Left lung (tissue), 10 donors: Measurements from ENCODE around the gene TNP2. TPM values are rescaled to one million over a fixed set of nuclear protein-coding genes. Genes with fewer than 3 reads are reported as not detected.
A peak's percentile ranks its signal among the peaks of the same experiment; 100 is the strongest.

ENCODE experiments used
- ATAC-seq: fragments of 200-7000 bp; cut with Tn5 transposase; one replicate; pipeline ENCODE4 v1.9.1; 2020; ENCODE audit warnings: moderate library complexity
- DNase-seq, 4 donors: peaks; one replicate each; pipeline ENCODE4 v3.0.0-alpha.2; 2013 to 2020
- H3K27ac ChIP-seq, 2 donors: fragments of 200-600 bp; sonication (generic) in 1 of 2; one replicate each; pipeline versions ENCODE4 v1.5.0 to v1.8.0; 2020 to 2021
- H3K27me3 ChIP-seq, 2 donors: fragments of 200-600 bp; sonication (generic) in 1 of 2; one replicate each; pipeline versions ENCODE4 v1.5.0 to v1.8.0; 2020 to 2021
- H3K36me3 ChIP-seq, 2 donors: fragments of 200-600 bp; sonication (generic) in 1 of 2; one replicate each; pipeline versions ENCODE4 v1.5.0 to v1.8.0; 2020 to 2021
- H3K4me1 ChIP-seq, 2 donors: fragments of 200-600 bp; one replicate each; pipeline ENCODE4 v1.8.0; 2021
- H3K4me3 ChIP-seq, 2 donors: fragments of 200-600 bp; sonication (generic) in 1 of 2; one replicate each; pipeline versions ENCODE4 v1.5.0 to v1.8.0; 2020 to 2021; ENCODE audit warnings: mild to moderate bottlenecking in 1 of 2
- H3K9me3 ChIP-seq, 2 donors: fragments of 200-600 bp; sonication (generic) in 1 of 2; one replicate each; pipeline versions ENCODE4 v1.5.0 to v1.8.0; 2020 to 2021
- intact Hi-C, 2 donors: fragments of 100-400 bp; cut with DNase I; formaldehyde crosslinking; loops; one replicate each; pipeline versions ENCODE4 v1.11.2 to v1.14.2; 2022
- polyA plus RNA-seq, 6 donors: library from polyadenylated mRNA; unstranded; fragments of 120-200 nt; gene quantifications; one replicate each; pipeline ENCODE4 v1.2.1, GENCODE V29; 2013; ENCODE audit not compliant: insufficient read length in 6 of 6
- total RNA-seq, 2 donors: library from RNA; stranded (reverse); fragmentation: NEBNext Ultra II Directional; extraction: Animal tissue kit (Norgen Biotek cat#: 25700); gene quantifications; one replicate each; pipeline ENCODE4 v1.2.1, GENCODE V29; 2021
- TF ChIP-seq, protein P1 (sequence below), 2 donors: fragments of 200-600 bp; sonication (generic) in 1 of 2; IDR thresholded peaks; one replicate each; pipeline versions ENCODE4 v1.5.0 to v1.8.0; 2021; ENCODE audit warnings: antibody characterized with exemption in 2 of 2
- donor health status: DM: no; HTN: yes; CAD: no.
- donor health status: DM: no; HTN: no; CAD: no.

The TNP2 gene
- total and polyA plus RNA-seq, 8 donors: not detected

DNA sequence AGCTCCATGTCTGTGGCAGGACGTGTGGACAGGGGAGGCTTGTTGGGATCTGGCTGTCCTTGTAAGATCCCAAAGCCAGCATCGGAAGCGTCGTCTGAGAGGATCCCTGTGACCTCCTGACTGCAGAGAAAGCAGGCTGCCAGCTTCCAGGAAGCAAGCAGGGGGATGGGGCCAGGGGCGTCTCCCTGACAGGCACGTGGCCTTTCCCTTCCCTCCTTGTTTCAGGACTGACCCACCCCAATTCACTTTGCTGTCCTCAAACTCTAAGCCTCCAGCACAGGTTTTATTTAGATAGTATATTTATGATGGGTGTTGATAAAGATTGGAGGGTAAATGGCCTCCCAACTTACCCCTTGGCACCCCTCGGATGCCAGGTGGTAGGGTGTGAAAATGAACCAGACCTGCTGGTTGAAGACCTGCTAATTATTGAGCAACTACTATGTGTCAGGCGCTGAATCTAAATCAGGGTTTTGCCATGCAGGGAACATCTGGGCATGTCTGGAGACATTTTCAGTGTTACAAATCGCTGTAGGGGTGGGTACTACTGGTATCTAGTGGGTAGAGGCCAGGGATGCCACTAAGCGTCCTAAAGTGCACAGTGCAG, 37.7 kb downstream of the TNP2 start:
- Histone ChIP-seq H3K4me1 (peaks cover 0 to 50% of the 10 kb centered on the region in 2 donors), H3K36me3 (no peaks in the 10 kb centered on the region), H3K27ac (peak overlapping the region in 1 of 2 donors; percentile 6), H3K27me3 (no peaks in the 10 kb centered on the region), H3K9me3 (no peaks in the 10 kb centered on the region), H3K4me3 (no peak overlapping the region)
- intact Hi-C loops: no loop called here
- DNase-seq (no peak), ATAC-seq (no peak)
- TF ChIP-seq, protein P1, sequence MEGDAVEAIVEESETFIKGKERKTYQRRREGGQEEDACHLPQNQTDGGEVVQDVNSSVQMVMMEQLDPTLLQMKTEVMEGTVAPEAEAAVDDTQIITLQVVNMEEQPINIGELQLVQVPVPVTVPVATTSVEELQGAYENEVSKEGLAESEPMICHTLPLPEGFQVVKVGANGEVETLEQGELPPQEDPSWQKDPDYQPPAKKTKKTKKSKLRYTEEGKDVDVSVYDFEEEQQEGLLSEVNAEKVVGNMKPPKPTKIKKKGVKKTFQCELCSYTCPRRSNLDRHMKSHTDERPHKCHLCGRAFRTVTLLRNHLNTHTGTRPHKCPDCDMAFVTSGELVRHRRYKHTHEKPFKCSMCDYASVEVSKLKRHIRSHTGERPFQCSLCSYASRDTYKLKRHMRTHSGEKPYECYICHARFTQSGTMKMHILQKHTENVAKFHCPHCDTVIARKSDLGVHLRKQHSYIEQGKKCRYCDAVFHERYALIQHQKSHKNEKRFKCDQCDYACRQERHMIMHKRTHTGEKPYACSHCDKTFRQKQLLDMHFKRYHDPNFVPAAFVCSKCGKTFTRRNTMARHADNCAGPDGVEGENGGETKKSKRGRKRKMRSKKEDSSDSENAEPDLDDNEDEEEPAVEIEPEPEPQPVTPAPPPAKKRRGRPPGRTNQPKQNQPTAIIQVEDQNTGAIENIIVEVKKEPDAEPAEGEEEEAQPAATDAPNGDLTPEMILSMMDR (IDR thresholded peaks at IDR 0.05): no peak

DNA sequence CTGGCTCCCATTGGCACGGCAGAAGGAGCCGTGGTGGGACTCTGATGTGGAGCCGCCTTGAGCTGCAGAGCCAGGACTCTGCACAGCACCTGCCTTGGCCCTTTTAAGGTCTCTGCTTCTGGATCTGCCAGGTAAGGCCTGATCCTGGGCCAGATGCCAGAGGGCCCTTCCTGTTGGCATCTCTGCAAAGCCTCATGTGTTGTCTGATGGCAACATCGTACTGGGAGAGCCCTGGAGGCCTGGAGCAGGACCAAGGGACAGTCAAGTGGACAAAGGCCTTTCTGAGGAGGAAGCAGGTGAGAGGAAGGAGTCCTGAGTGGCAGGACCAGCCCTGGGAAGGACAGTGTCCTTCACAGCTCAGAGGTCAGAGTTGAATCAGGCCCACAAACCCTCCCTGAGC, 39.2 kb downstream of the TNP2 start:
- Histone ChIP-seq H3K9me3 (no peaks in the 10 kb centered on the region), H3K4me3 (no peak overlapping the region), H3K27ac (no peak overlapping the region), H3K36me3 (no peaks in the 10 kb centered on the region), H3K27me3 (no peaks in the 10 kb centered on the region), H3K4me1 (peaks cover 0 to 48% of the 10 kb centered on the region in 2 donors)
- ATAC-seq: no peak
- no peak for DNase-seq
- intact Hi-C loops: no loop called here
- TF ChIP-seq, protein P1 (IDR thresholded peaks at IDR 0.05): no peak

DNA sequence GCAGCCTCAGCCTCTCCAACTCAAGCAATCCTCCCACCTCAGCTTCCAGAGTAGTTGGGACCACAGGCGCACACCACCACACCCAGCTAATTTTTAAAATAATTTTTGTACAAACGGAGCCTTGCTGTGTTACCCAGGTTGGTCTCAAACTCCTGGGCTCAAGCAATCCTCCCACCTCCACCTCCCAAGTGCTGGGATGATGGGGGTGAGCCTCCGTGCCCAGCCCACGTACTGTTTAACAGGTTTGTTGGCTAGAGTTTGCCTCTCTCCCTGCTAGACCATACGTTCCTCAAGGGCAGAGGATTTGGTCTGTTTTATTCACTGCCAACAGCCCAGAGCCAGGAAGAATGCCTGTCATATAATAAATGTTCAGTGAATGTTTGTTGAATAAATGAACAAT, 39.7 kb downstream of the TNP2 start:
- TF ChIP-seq, protein P1 (IDR thresholded peaks at IDR 0.05): no peak
- DNase-seq (no peak), ATAC-seq (no peak)
- Histone ChIP-seq H3K4me1 (peaks cover 0 to 48% of the 10 kb centered on the region in 2 donors), H3K27me3 (no peaks in the 10 kb centered on the region), H3K4me3 (no peak overlapping the region), H3K27ac (no peak overlapping the region), H3K36me3 (no peaks in the 10 kb centered on the region), H3K9me3 (no peaks in the 10 kb centered on the region)
- intact Hi-C loops: no loop called here

DNA sequence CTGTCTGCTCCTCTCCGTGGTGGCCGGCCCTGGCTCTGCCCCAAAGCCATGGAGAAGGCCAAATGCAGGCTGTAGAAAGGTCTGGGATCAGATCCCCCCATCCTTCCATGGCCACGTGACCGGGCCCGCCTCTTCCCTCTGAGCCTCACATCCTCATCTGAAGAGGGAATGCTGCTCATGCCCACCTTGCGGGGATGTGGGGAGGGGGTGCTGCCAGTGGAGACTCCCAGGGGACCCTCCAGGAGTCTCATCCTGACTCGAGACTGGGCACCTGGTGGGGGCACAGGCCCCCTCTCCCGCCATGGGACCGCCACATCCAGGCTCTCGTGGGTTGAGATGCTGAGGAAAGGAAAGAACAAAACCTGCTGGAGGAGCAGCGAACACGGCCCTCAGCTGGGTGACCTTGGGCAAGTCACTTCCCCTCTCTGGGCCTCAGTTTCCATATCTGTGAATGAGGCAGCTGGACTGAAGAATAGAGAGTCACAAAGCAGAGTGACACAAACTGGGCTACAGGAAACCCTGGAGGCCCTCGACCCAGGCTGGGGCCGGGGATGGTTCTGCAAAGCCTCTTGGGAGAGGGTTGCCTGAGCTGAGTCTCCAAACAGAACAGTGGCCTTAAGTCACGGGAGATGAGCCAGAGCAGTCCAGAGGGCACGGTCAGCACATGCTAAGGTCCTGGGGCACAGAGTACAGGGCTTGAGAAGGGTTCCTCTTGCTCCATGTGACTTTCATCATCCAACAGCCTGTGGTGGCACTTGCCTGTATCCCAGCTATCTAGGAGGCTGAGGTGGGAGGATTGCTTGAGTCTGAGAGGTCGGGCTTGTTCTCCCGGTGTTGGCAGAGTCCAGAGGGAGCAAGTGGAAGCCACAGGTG, 43.2 kb downstream of the TNP2 start:
- no peak for ATAC-seq
- Histone ChIP-seq H3K27ac (peak overlapping the region in 1 of 2 donors; percentile 81), H3K9me3 (no peaks in the 10 kb centered on the region), H3K36me3 (no peaks in the 10 kb centered on the region), H3K4me1 (peaks cover 5 to 34% of the 10 kb centered on the region in 2 donors), H3K27me3 (no peaks in the 10 kb centered on the region), H3K4me3 (no peak overlapping the region)
- no peak for DNase-seq
- intact Hi-C loops: no loop called here
- TF ChIP-seq, protein P1 (IDR thresholded peaks at IDR 0.05): no peak
